ENCODE data around the gene ATG9B. TPM values are rescaled to one million over a fixed set of nuclear protein-coding genes. Genes with fewer than 3 reads are reported as not detected.

ATG9B gene
- total RNA-seq, 1 experiment from 2014 or later = 2.1 TPM

- Histone ChIP-seq H3K79me2 (ENCODE audit: insufficient read depth, low read length) (no peaks in the 10 kb centered on the region), H3K9me2 (ENCODE audit: insufficient read depth) (no peaks in the 10 kb centered on the region), H3K9me3 (ENCODE audit: control insufficient read depth in 1 of 2, insufficient read depth in 1 of 2, low read depth in 1 of 2, low read length in 2 of 2) (peaks cover 8 to 26% of the 10 kb centered on the region in 2 experiments; a peak in 2 of 4 replicates), H4K20me1 (ENCODE audit: insufficient read depth) (no peaks in the 10 kb centered on the region), H3K9ac (ENCODE audit: low read length) (no peak overlapping the region), H3K4me2 (ENCODE audit: low read length) (no peak overlapping the region), H3K4me3 (replicated peaks in 1 of 2; ENCODE audit: low read depth in 1 of 2, low read length in 2 of 2) (no peak overlapping the region), H3K27me3 (ENCODE audit: insufficient read depth, low read length) (peaks cover 25% of the 10 kb centered on the region; the same call in 1 of the 2 replicates), H3K27ac (ENCODE audit: low read depth, low read length) (no peak overlapping the region), H2AFZ (ENCODE audit: low read depth, low read length, poor library complexity, severe bottlenecking) (no peak overlapping the region), H3K36me3 (ENCODE audit: control insufficient read depth in 1 of 2, insufficient read depth in 2 of 2, low read length in 2 of 2) (no peaks in the 10 kb centered on the region), H3K4me1 (ENCODE audit: control insufficient read depth in 1 of 2, insufficient read depth in 2 of 2, low read length in 2 of 2) (peaks cover 0 to 11% of the 10 kb centered on the region in 2 experiments; a peak in 2 of 4 replicates)
- ChIA-PET CTCF (interaction anchor here (1.0 to 1.6 kb wide), 6 partner anchors 8 to 88 kb away, joined by 3 to 5 read pairs (median 4); no protein-coding TSS in a partner anchor), POLR2A (no interaction called here), RAD21 (ENCODE audit: low non-redundant PET in 1 of 2, low total read pairs in 2 of 2, uncharacterized antibody in 2 of 2, unreplicated experiment in 2 of 2) (no interaction called here)
- DNase-seq (ENCODE audit: low read depth, low spot score) (no peak), ATAC-seq (peak; percentile 89)
- no TSS peak for BruUV-seq (replicated peaks)
- TF ChIP-seq POLR2AphosphoS5 (IDR thresholded peaks at IDR 0.05; ENCODE audit: low read depth, low read length) (no peak), CTCF (IDR thresholded peaks at IDR 0.05 in 2 of 3, conservative IDR thresholded peaks at IDR 0.05 in 1 of 3; ENCODE audit: borderline replicate concordance in 1 of 3, insufficient read depth in 1 of 3, low read depth in 2 of 3, low read length in 2 of 3) (peak; percentile 68 to 80 (median 76)), FOSL1 (IDR thresholded peaks at IDR 0.05; ENCODE audit: low read depth) (no peak), EZH2phosphoT487 (IDR thresholded peaks at IDR 0.05; ENCODE audit: borderline replicate concordance) (no peak)
- intact Hi-C loops (cut with micrococcal nuclease) = loop anchor here (1.0 kb wide), 1 partner anchor 88 kb away; no protein-coding TSS in a partner anchor
Observed at GRCh38 chr7:150986099-150986512, 38.2 kb downstream of the ATG9B start.

GRCh38 chr7:150983893-150984368, 40.4 kb downstream of the ATG9B start:
- RAD21 ChIA-PET (ENCODE audit: low non-redundant PET in 1 of 2, low total read pairs in 2 of 2, uncharacterized antibody in 2 of 2, unreplicated experiment in 2 of 2) = no interaction called here
- no peak overlapping the region for H2AFZ ChIP-seq (ENCODE audit: low read depth, low read length, poor library complexity, severe bottlenecking)
- H4K20me1 ChIP-seq (ENCODE audit: insufficient read depth) = no peaks in the 10 kb centered on the region
- no peaks in the 10 kb centered on the region for H3K79me2 ChIP-seq (ENCODE audit: insufficient read depth, low read length)
- intact Hi-C loops (cut with micrococcal nuclease) = no loop called here
- POLR2A ChIA-PET = no interaction called here
- H3K27ac ChIP-seq (ENCODE audit: low read depth, low read length) = no peak overlapping the region
- peaks cover 0 to 8% of the 10 kb centered on the region in 2 experiments; a peak in 1 of 4 replicates for H3K9me3 ChIP-seq (ENCODE audit: control insufficient read depth in 1 of 2, insufficient read depth in 1 of 2, low read depth in 1 of 2, low read length in 2 of 2)
- H3K9me2 ChIP-seq (ENCODE audit: insufficient read depth) = no peaks in the 10 kb centered on the region
- H3K36me3 ChIP-seq (ENCODE audit: control insufficient read depth in 1 of 2, insufficient read depth in 2 of 2, low read length in 2 of 2) = no peaks in the 10 kb centered on the region
- H3K4me3 ChIP-seq (replicated peaks in 1 of 2; ENCODE audit: low read depth in 1 of 2, low read length in 2 of 2) = no peak overlapping the region
- peaks cover 3 to 12% of the 10 kb centered on the region in 2 experiments; a peak in 3 of 4 replicates for H3K4me1 ChIP-seq (ENCODE audit: control insufficient read depth in 1 of 2, insufficient read depth in 2 of 2, low read length in 2 of 2)
- DNase-seq (ENCODE audit: low read depth, low spot score) (no peak), ATAC-seq (no peak)
- no TSS peak for BruUV-seq (replicated peaks)
- H3K27me3 ChIP-seq (ENCODE audit: insufficient read depth, low read length) = peaks cover 40% of the 10 kb centered on the region; the same call in 1 of the 2 replicates
- H3K9ac ChIP-seq (ENCODE audit: low read length) = no peak overlapping the region
- CTCF ChIA-PET = no interaction called here
- no peak overlapping the region for H3K4me2 ChIP-seq (ENCODE audit: low read length)
- no peak for TF ChIP-seq REST (IDR thresholded peaks at IDR 0.05; ENCODE audit: low read depth)
- TF ChIP-seq RAD21 (IDR thresholded peaks at IDR 0.05; ENCODE audit: low read depth) = no peak
- no peak for TF ChIP-seq CEBPB (IDR thresholded peaks at IDR 0.05; ENCODE audit: low read depth)
- TF ChIP-seq CTCF (IDR thresholded peaks at IDR 0.05 in 2 of 3, conservative IDR thresholded peaks at IDR 0.05 in 1 of 3; ENCODE audit: borderline replicate concordance in 1 of 3, insufficient read depth in 1 of 3, low read depth in 2 of 3, low read length in 2 of 3) = no peak
- TF ChIP-seq TCF7L2 (IDR thresholded peaks at IDR 0.05; ENCODE audit: borderline replicate concordance, extremely low read depth, insufficient read depth, insufficient read length) = no peak
- TF ChIP-seq EZH2phosphoT487 (IDR thresholded peaks at IDR 0.05; ENCODE audit: borderline replicate concordance) = no peak
